HG02981 (cell line): ENCODE data around the gene PHLDA3.

ENCODE experiments used
- ATAC-seq: cut with Tn5 transposase; IDR thresholded peaks from one replicate; pipeline ENCODE4 v1.9.1; 2021; ENCODE audit warnings: mild to moderate bottlenecking, moderate library complexity; ENCODE audit not compliant: unreplicated experiment

The PHLDA3 gene

GRCh38 chr1:201468844-201469644 lies at the start of gene PHLDA3:
Gene PHLDA3, minus strand, starts transcription at chr1:201469188. Its CDS starts 402 bp downstream, at chr1:201468786.
- ATAC-seq, result peak; percentile 73

DNA sequence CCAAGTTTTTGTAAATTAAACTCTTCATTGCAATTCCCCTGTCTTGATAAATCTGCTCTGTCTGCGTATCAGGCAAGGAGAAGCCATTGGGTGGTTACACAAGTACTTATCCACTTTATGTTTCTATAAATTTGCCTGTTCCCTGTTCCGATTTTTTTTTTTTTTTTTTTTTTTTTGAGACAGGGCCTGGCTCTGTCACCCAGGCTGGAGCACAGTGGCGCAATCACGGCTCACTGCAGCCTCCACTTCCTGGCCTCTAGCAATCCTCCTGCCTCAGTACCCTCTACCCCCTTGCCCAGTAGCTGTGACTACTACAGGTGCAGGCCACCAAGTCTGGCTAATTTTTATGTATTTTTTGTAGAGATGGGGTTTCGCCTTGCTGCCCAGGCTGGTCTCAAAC lies 49.1 kb upstream of the PHLDA3 start:
- no peak for ATAC-seq

- ATAC-seq, result no peak
These were observed 48.6 kb upstream of the PHLDA3 start for GRCh38 chr1:201517631-201518030.

DNA sequence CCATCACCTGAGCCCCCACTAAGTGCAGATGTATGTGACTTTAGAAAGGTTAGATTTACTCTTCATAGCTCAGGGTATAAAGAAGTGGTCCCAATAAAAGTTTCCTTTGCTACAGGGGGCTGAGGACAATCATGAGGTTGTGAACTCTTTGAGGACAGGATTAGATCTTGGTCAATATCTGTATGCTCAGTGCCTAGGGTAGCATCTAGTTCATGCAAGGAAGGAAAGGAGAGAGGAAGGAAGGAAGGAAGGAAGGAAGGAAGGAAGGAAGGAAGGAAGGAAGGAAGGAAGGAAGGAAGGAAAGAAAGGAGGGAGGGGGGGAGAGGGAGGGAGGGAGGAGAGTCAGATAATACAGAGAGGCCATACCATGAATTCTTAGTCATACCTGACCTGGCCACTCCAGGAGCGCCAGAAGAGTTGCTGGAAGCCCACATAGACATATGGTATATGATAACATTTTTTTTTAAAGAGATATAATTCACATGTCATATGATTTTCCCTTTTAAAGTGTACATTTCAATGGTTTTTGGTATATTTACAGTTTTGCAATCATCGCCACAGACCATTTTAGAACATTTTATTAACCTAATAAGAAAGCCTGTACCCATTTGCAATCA lies 47.6 kb upstream of the PHLDA3 start:
- ATAC-seq, result no peak

DNA sequence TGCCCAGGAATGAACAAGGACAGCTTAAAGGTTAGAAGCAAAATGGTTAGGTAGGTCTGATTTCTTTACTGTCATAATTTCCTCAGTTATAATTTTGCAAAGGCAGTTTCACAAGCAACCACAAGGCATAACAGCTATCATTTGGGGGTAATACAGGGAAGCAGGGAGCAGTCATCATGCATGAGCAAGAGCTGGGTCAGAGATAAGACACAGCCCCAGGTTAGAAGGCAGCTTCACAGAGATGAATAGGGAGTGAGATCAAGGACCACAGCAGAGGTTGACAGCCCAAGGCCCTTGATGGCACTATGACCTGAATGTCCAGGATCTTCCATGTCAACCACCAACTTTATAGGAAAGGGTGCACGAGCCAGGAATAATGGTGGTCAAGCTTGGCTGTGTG lies 46.9 kb upstream of the PHLDA3 start:
- ATAC-seq, result no peak

- no peak for ATAC-seq
These were observed 46.2 kb upstream of the PHLDA3 start for GRCh38 chr1:201515062-201515750.

GRCh38 chr1:201514466-201514865 lies 45.5 kb upstream of the PHLDA3 start:
- ATAC-seq, result no peak

DNA sequence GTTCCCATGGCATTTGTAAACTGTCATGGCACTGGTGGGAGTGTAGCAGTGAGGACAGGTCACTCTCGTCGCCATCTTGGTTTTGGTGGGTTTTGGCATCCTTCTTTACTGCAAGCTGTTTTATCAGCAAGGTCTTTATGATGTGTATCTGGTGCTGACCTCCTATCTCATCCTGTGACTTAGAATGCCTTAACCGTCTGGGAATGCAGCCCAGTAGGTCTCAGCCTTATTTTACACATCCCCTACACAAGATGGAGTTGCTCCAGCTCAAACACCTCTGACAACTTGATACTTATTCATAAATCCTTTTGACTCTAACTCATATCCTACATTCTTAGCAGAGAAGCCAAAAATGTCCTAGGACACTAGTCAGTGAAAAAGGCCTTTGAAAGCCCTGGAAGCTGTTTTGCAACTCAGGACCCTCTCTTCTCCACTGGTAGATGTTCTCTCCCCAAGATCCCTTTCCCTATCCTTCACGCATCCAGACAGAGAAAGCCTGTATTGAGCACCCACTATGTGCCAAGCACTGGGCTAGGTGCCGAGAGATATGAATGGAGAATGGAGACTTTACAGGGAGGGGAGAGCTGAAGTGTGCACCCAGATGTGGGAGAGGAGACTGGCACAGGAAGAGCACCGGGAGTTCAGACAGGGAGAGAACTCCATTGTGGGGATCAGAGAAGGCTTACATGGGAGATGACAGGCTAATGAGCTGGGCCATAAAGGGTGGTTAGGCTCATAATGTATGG lies 44.7 kb upstream of the PHLDA3 start:
- no peak for ATAC-seq

GRCh38 chr1:201511941-201512539 lies 43.1 kb upstream of the PHLDA3 start:
- no peak for ATAC-seq

GRCh38 chr1:201511396-201511940 lies 42.5 kb upstream of the PHLDA3 start:
- ATAC-seq, result no peak

DNA sequence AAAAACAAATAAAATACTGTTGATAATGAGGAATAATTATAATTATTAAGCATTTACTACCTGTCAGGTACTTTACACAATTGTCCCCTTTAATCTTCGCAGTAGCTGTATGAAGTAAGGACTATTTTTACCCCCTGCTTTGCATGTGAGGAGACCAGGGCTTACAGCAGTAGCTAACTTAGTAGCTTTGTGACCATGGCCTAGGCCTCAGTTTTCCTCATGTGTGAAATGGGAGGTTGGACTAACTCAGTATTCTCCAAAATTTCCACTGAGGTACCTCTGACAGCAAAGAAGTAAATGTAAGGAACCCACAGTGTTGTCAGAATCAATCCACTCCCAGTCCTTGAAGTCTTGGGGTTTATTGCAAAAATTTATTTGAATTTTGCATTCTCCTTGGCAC lies 41.7 kb upstream of the PHLDA3 start:
- no peak for ATAC-seq

- ATAC-seq, result no peak
These were observed 40.8 kb upstream of the PHLDA3 start for GRCh38 chr1:201509601-201510374.

DNA sequence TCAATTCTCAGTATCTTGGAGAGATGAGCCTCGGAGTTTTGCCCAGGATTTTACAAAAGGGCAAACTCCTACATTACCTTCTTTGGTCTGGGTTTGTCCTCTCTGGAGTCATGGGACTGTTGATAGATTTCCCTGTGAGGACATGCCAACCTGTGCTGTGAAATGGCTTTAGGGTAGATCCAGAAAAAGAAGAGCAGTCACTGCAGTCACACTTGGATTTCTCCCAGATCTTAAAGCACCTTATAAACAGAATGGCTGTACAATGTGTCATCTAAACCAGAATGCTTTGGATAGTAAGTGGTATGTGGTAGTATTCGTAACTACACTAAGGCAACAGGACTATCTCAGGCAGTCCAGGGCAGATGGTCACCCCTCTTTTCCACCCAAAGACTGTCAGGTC lies 39.8 kb upstream of the PHLDA3 start:
- no peak for ATAC-seq

DNA sequence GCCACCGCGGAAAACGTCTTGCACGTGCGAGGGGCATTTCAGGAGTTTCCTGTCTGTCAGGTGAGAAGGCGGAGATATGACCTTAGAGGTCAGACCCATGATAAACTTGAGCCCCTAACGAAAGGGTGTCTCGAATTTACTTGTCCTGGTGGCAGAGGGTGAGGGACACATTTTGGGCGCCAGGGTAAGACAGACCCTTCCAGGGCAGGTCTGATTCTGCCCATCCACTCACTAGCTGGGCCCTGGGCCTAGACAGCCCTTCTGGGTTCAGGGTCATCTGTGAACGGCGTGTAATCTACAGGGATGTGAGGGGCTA lies 38.3 kb upstream of the PHLDA3 start:
- peak; percentile 3 for ATAC-seq

DNA sequence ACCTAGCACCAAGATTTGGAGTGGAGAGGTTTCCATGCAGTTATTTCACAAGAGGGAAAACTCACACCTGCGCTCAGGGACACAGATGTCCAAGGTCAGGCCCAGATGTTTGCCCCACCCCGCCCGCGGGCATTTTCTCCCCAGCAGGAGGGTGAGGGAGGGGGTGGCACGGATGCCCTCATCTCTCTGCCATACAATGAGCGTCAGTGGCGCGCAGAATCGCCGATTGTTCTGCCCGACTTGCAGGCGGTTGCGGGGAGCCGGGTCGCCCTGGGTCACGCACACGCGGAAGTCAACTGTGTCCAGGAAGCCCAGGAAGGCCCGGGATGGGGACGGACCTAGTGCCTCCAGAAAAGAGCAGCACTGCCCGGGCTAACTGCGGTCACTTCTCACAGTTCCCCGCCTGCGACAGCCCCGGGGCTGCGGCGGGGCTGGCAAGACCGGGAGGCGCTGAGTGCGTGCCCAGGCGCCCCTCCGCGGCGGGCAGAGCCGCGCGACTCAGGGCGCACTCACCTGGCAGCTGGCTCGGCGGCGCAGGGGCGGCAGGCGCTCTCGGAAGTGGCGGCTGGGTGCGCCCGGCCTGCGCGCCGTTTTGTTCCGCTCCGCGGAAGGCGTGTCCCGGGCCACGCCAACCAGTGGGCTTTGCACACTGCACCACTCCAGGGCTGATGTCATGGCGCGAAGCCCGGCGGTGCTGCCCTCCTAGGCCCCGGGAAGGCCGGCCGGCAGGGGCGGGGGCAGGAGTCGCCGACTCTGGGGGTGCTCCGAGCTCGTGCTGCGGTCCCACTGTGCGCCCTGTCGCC lies 37.8 kb upstream of the PHLDA3 start, which contains the start of gene CSRP1:
CSRP1 (minus strand) TSS at position 567 of the 803 bp plus-strand sequence. CDS start 10,820 bp downstream, outside the sequence.
- peak; percentile 92 for ATAC-seq

DNA sequence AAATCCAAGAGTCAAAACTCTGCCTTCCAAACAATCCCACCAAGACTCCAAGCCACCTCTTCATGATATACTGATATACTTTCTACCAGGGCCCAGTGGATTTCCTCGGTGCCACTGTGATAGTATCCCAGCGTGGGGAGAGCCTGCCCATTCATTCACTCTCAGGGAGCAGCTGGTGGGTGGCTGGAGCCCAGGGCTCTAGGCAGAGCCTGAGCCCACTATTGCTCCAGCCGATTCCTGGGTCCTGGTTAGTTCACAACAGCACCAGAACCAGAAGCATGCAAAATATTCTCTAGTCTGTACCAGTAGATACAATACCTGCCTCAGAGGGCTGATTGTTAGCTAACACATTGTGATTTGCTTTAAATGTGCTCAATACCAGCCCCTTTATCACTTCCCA lies 37.1 kb upstream of the PHLDA3 start:
- ATAC-seq, result no peak

GRCh38 chr1:201505503-201505890 lies 36.5 kb upstream of the PHLDA3 start:
- ATAC-seq, result no peak

DNA sequence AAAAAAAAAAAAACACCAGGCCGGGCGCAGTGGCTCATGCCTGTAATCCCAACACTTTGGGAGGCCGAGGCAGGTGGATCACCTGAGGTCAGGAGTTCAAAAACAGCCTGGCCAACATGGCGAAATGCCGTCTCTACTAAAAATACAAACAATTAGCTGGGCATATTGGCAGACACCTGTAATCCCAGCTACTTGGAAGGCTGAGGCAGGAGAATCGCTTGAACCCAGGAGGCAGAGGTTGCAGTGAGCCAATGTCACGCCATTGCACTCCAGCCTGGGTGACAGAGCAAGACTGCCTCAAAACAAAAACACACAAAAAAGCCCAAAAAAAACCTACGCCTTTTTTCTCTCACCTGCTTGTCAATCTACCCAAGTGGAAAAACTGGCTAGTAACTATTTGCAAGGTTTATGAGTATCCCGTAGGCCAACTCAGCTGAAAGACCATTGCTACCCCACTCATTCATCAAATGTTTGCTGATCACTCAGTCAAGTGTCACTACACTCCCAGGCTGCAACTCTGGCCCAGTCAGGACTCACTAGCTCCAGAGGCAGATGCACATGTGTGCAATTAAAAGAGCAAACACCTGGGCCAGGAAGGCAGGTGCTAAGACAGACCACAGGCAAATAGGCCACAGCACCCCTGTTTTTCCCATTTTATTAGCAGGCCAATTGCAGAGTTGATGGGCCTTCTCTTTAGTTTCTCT lies 36.0 kb upstream of the PHLDA3 start:
- no peak for ATAC-seq
